ENCODE measurements around the gene RPTN. TPM values are rescaled to one million over a fixed set of nuclear protein-coding genes. Genes with fewer than 3 reads are reported as not detected.

RPTN gene
- total RNA-seq, 1 donor from 2014 or later: 0.09 TPM

DNA sequence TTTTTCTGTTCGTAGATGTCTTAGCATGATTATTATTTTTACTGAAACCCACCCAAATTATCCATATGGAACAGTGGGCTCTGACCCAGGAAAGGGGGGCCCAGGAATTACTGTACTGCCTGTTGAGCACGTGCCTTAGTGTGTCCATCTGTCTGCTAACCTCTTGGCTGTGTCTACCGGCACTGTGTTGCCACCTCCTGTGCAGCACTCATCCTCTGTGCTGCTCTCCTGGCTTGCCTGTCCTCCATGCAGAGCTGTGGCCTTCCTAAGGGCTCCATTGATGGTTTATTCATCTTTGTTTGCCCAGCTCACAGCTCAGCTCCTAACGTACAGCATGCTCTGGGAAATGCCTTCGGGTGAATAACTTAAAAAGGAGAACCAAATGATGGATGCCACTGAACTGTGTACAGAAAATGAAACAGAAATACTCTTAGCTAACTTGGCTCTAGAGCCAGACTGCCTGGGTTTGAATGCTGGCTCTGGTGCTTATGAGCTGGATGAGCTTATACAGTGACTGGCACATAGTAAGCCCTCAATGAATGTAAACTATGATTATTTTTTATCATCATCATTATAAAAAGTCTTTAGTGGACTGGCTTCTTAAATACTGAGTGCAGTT, 11.4 kb upstream of the RPTN start:
- DNase-seq (ENCODE audit: low read depth) (no peak), FAIRE-seq (no peak)
- H3K4me3 Mint-ChIP-seq (ENCODE audit: unreplicated experiment): peak overlapping the region; percentile 55
- TF ChIP-seq EZH2 (IDR thresholded peaks at IDR 0.05; ENCODE audit: insufficient read depth, low read length) (no peak), CTCF (IDR thresholded peaks at IDR 0.05; ENCODE audit: insufficient read depth, low read depth, low read length) (no peak)
- H3K27ac ChIP-seq (ENCODE audit: low read depth, low read length): no peak overlapping the region
- H3K36me3 Mint-ChIP-seq (ENCODE audit: low read depth, unreplicated experiment): peaks cover 15% of the 10 kb centered on the region
- peaks cover 15% of the 10 kb centered on the region for H3K4me1 ChIP-seq (ENCODE audit: insufficient read depth, low read length)
- H3K9me3 Mint-ChIP-seq (ENCODE audit: unreplicated experiment): peaks cover 2% of the 10 kb centered on the region
- H3K79me2 ChIP-seq (ENCODE audit: insufficient read depth, low read length): no peaks in the 10 kb centered on the region
- H3K4me2 ChIP-seq (ENCODE audit: low read length): no peak overlapping the region
- H2AFZ ChIP-seq (ENCODE audit: low read depth, low read length): no peak overlapping the region
- no peak overlapping the region for H3K9ac ChIP-seq (ENCODE audit: low read length)
- H3K4me1 Mint-ChIP-seq (ENCODE audit: low read depth, unreplicated experiment): peaks cover 53% of the 10 kb centered on the region
- H4K20me1 ChIP-seq (ENCODE audit: insufficient read depth, low read length): no peaks in the 10 kb centered on the region
- H3K36me3 ChIP-seq (ENCODE audit: insufficient read depth, low read length): no peaks in the 10 kb centered on the region
- H3K4me3 ChIP-seq (ENCODE audit: insufficient read depth, low read depth, low read length): no peak overlapping the region
- H3K9me3 ChIP-seq (ENCODE audit: insufficient read depth, low read depth, low read length): no peaks in the 10 kb centered on the region
- peaks cover 12% of the 10 kb centered on the region for H3K27me3 ChIP-seq (ENCODE audit: insufficient read depth, low read length)
- no peaks in the 10 kb centered on the region for H3K27me3 Mint-ChIP-seq (ENCODE audit: low read depth, unreplicated experiment)
- H3K27ac Mint-ChIP-seq (ENCODE audit: unreplicated experiment): peak overlapping the region; percentile 38

GRCh38 chr1:152169366-152170025, 10.5 kb upstream of the RPTN start:
- H3K4me1 ChIP-seq (ENCODE audit: insufficient read depth, low read length): peaks cover 15% of the 10 kb centered on the region
- no peak overlapping the region for H3K4me2 ChIP-seq (ENCODE audit: low read length)
- H3K36me3 ChIP-seq (ENCODE audit: insufficient read depth, low read length): no peaks in the 10 kb centered on the region
- Mint-ChIP-seq H3K36me3 (ENCODE audit: low read depth, unreplicated experiment) (peaks cover 10% of the 10 kb centered on the region), H3K9me3 (ENCODE audit: unreplicated experiment) (peaks cover 2% of the 10 kb centered on the region), H3K27me3 (ENCODE audit: low read depth, unreplicated experiment) (no peaks in the 10 kb centered on the region), H3K4me1 (ENCODE audit: low read depth, unreplicated experiment) (peaks cover 56% of the 10 kb centered on the region), H3K27ac (ENCODE audit: unreplicated experiment) (peak overlapping the region; percentile 97), H3K4me3 (ENCODE audit: unreplicated experiment) (peak overlapping the region; percentile 68)
- H3K27me3 ChIP-seq (ENCODE audit: insufficient read depth, low read length): peaks cover 12% of the 10 kb centered on the region
- no peak for FAIRE-seq
- H3K79me2 ChIP-seq (ENCODE audit: insufficient read depth, low read length): no peaks in the 10 kb centered on the region
- no peak for DNase-seq (ENCODE audit: low read depth)
- no peaks in the 10 kb centered on the region for H4K20me1 ChIP-seq (ENCODE audit: insufficient read depth, low read length)
- no peak overlapping the region for H2AFZ ChIP-seq (ENCODE audit: low read depth, low read length)
- H3K4me3 ChIP-seq (ENCODE audit: insufficient read depth, low read depth, low read length): no peak overlapping the region
- no peak overlapping the region for H3K9ac ChIP-seq (ENCODE audit: low read length)
- no peak for TF ChIP-seq EZH2 (IDR thresholded peaks at IDR 0.05; ENCODE audit: insufficient read depth, low read length)
- TF ChIP-seq CTCF (IDR thresholded peaks at IDR 0.05; ENCODE audit: insufficient read depth, low read depth, low read length): no peak
- H3K9me3 ChIP-seq (ENCODE audit: insufficient read depth, low read depth, low read length): no peaks in the 10 kb centered on the region
- no peak overlapping the region for H3K27ac ChIP-seq (ENCODE audit: low read depth, low read length)

DNA sequence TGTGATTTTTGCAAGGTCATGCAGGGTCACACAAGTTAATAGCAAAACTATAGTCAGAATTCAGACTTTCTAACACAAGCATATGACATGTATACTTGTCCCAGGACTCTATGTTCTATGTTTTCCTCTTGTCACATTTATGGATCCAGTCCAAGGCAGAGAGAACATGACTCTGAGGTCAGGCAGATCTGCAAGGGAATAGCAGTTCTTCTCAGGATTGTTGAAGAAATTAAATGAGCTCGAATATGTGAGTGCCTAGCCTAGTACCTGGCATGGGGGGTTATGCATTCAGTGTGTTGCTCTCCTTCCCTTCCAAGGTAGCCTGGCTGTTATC, 9.5 kb upstream of the RPTN start:
- peak overlapping the region; percentile 68 for H3K4me3 Mint-ChIP-seq (ENCODE audit: unreplicated experiment)
- H3K27ac Mint-ChIP-seq (ENCODE audit: unreplicated experiment): peak overlapping the region; percentile 97

More for the DNA sequence above, 9.5 kb upstream of the RPTN start:
- Histone ChIP-seq H3K27ac (ENCODE audit: low read depth, low read length) (no peak overlapping the region), H2AFZ (ENCODE audit: low read depth, low read length) (no peak overlapping the region), H3K4me1 (ENCODE audit: insufficient read depth, low read length) (peaks cover 15% of the 10 kb centered on the region), H3K79me2 (ENCODE audit: insufficient read depth, low read length) (no peaks in the 10 kb centered on the region), H3K9me3 (ENCODE audit: insufficient read depth, low read depth, low read length) (no peaks in the 10 kb centered on the region), H3K4me3 (ENCODE audit: insufficient read depth, low read depth, low read length) (no peak overlapping the region), H3K27me3 (ENCODE audit: insufficient read depth, low read length) (peaks cover 9% of the 10 kb centered on the region), H3K4me2 (ENCODE audit: low read length) (peak overlapping the region; percentile 51), H3K36me3 (ENCODE audit: insufficient read depth, low read length) (no peaks in the 10 kb centered on the region), H3K9ac (ENCODE audit: low read length) (no peak overlapping the region), H4K20me1 (ENCODE audit: insufficient read depth, low read length) (no peaks in the 10 kb centered on the region)
- TF ChIP-seq EZH2 (IDR thresholded peaks at IDR 0.05; ENCODE audit: insufficient read depth, low read length) (no peak), CTCF (IDR thresholded peaks at IDR 0.05; ENCODE audit: insufficient read depth, low read depth, low read length) (no peak)
- peaks cover 61% of the 10 kb centered on the region for H3K4me1 Mint-ChIP-seq (ENCODE audit: low read depth, unreplicated experiment)
- FAIRE-seq: no peak
- no peaks in the 10 kb centered on the region for H3K27me3 Mint-ChIP-seq (ENCODE audit: low read depth, unreplicated experiment)
- peaks cover 2% of the 10 kb centered on the region for H3K9me3 Mint-ChIP-seq (ENCODE audit: unreplicated experiment)
- DNase-seq (ENCODE audit: low read depth): no peak
- peaks cover 4% of the 10 kb centered on the region for H3K36me3 Mint-ChIP-seq (ENCODE audit: low read depth, unreplicated experiment)
